HCT116 (cell line): ENCODE results near the gene PHKG2. TPM values are rescaled to one million over a fixed set of nuclear protein-coding genes. Genes with fewer than 3 reads are reported as not detected.

Source experiments
- ATAC-seq: fragments of 200-7000 bp; cut with Tn5 transposase; 2 replicates; pipeline ENCODE4 v1.9.1; 2020; ENCODE audit warnings: mild to moderate bottlenecking, moderate library complexity
- BruUV-seq: library from RNA; stranded (reverse); fragments of 400-500 nt; replicated peaks from 2 replicates; lab custom pipeline; 2021; lab: Mats Ljungman, UMichigan
- CTCF ChIA-PET: fragments of 300-600 bp; sonication (Branson Sonifier 250); formaldehyde crosslinking; loops from one replicate; lab custom pipeline; 2021; ENCODE audit warnings: antibody characterized with exemption; lab: Charles Lee
- POLR2A ChIA-PET: fragments of 300-600, 350-600 bp; sonication (Branson Sonifier 250); formaldehyde crosslinking; loops from one replicate; lab custom pipeline; 2021; ENCODE audit warnings: antibody characterized with exemption; lab: Charles Lee
- RAD21 ChIA-PET, 2 experiments: fragments of 300-600 bp; sonication (Branson Sonifier 250); formaldehyde crosslinking; loops; one replicate each; lab custom pipeline; 2023; ENCODE audit warnings: low total read pairs in 2 of 2; ENCODE audit not compliant: uncharacterized antibody in 2 of 2, unreplicated experiment in 2 of 2, low non-redundant PET in 1 of 2; lab: Charles Lee
- DNase-seq: peaks from one replicate; pipeline ENCODE4 v3.0.0-alpha.2; 2010; ENCODE audit warnings: low read depth, low spot score
- H2AFZ ChIP-seq: fragments of 200-600 bp; shearing (Covaris generic), sonication (generic); 2 replicates; pipeline ENCODE4 v1.6.1; 2017; ENCODE audit warnings: low read depth, mixed run types, mixed read lengths, antibody characterized with exemption, low read length; ENCODE audit not compliant: poor library complexity, severe bottlenecking
- H3K27ac ChIP-seq: 2 replicates; pipeline ENCODE4 v1.5.1; 2012; ENCODE audit warnings: low read depth, low read length
- H3K27me3 ChIP-seq: fragments of 200-600 bp; sonication (generic); 2 replicates; pipeline ENCODE4 v1.6.1; 2016; ENCODE audit warnings: mixed run types, low read length, mixed read lengths; ENCODE audit not compliant: insufficient read depth
- H3K36me3 ChIP-seq, 2 experiments: fragments of 200-500 bp in 1 of 2; fragments of 200-600 bp in 1 of 2; sonication (Bioruptor generic) in 1 of 2; sonication (generic) in 1 of 2; 2 replicates each; pipeline versions ENCODE4 v1.5.1 to v1.6.1; 2014 to 2016; ENCODE audit warnings: low read length in 2 of 2, inconsistent platforms in 1 of 2, mixed read lengths in 1 of 2, mixed run types in 1 of 2; ENCODE audit not compliant: insufficient read depth in 2 of 2, control insufficient read depth in 1 of 2
- H3K4me1 ChIP-seq, 2 experiments: fragments of 200-600 bp in 1 of 2; sonication (generic) in 1 of 2; 2 replicates each; pipeline versions ENCODE4 v1.5.1 to v1.6.1; 2012 to 2017; ENCODE audit warnings: low read length in 2 of 2, inconsistent platforms in 1 of 2, mild to moderate bottlenecking in 1 of 2, mixed read lengths in 1 of 2, mixed run types in 1 of 2, moderate library complexity in 1 of 2; ENCODE audit not compliant: insufficient read depth in 2 of 2, control insufficient read depth in 1 of 2
- H3K4me2 ChIP-seq: fragments of 200-600 bp; sonication (generic); 2 replicates; pipeline ENCODE4 v1.6.1; 2017; ENCODE audit warnings: mixed run types, low read length, mixed read lengths
- H3K4me3 ChIP-seq, 2 experiments: fragments of 200-600 bp in 1 of 2; sonication (generic) in 1 of 2; replicated peaks in 1 of 2; 2 replicates each; pipeline ENCODE4 v1.5.1; 2011 to 2016; ENCODE audit warnings: low read length in 2 of 2, control low read depth in 1 of 2, low read depth in 1 of 2, mild to moderate bottlenecking in 1 of 2, mixed read lengths in 1 of 2, mixed run types in 1 of 2
- H3K79me2 ChIP-seq: fragments of 200-600 bp; sonication (generic); 2 replicates; pipeline ENCODE4 v1.6.1; 2017; ENCODE audit warnings: mild to moderate bottlenecking, mixed run types, low read length, moderate library complexity, mixed read lengths; ENCODE audit not compliant: insufficient read depth
- H3K9ac ChIP-seq: fragments of 200-600 bp; sonication (generic); 2 replicates; pipeline ENCODE4 v1.6.1; 2016; ENCODE audit warnings: low read length, mixed read lengths
- H3K9me2 ChIP-seq: fragments of 200-600 bp; sonication (generic), shearing (Covaris generic); 2 replicates; pipeline ENCODE4 v1.6.1; 2017; ENCODE audit warnings: mixed run types, mild to moderate bottlenecking, moderate library complexity; ENCODE audit not compliant: insufficient read depth
- H3K9me3 ChIP-seq, 2 experiments: fragments of 200-500 bp in 1 of 2; fragments of 200-600 bp in 1 of 2; sonication (Bioruptor generic) in 1 of 2; sonication (generic) in 1 of 2; 2 replicates each; pipeline ENCODE4 v1.6.1; 2014 to 2017; ENCODE audit warnings: low read length in 2 of 2, mixed read lengths in 2 of 2, inconsistent platforms in 1 of 2, low read depth in 1 of 2, mild to moderate bottlenecking in 1 of 2, mixed run types in 1 of 2, moderate library complexity in 1 of 2; ENCODE audit not compliant: control insufficient read depth in 1 of 2, insufficient read depth in 1 of 2
- H4K20me1 ChIP-seq: fragments of 200-600 bp; sonication (generic), shearing (Covaris generic); 2 replicates; pipeline ENCODE4 v1.6.1; 2017; ENCODE audit warnings: mixed run types, mild to moderate bottlenecking, moderate library complexity; ENCODE audit not compliant: insufficient read depth
- CTCF ChIP-seq, 3 experiments: fragments of 200-600 bp in 1 of 3; sonication (generic) in 1 of 3; IDR thresholded peaks in 2 of 3; conservative IDR thresholded peaks in 1 of 3; 2 replicates each; pipeline ENCODE4 v1.5.1; 2012 to 2017; ENCODE audit warnings: low read depth in 2 of 3, low read length in 2 of 3, antibody characterized with exemption in 1 of 3, borderline replicate concordance in 1 of 3, control low read depth in 1 of 3, mild to moderate bottlenecking in 1 of 3, mixed read lengths in 1 of 3, mixed run types in 1 of 3, moderate library complexity in 1 of 3; ENCODE audit not compliant: insufficient read depth in 1 of 3
- MAX ChIP-seq: IDR thresholded peaks from 2 replicates; pipeline ENCODE4 v1.6.1; 2012
- POLR2A ChIP-seq: IDR thresholded peaks from 2 replicates; pipeline ENCODE4 v1.7.0; 2011; ENCODE audit warnings: borderline replicate concordance; ENCODE audit not compliant: insufficient read depth, insufficient read length; ENCODE audit errors: extremely low read depth
- POLR2AphosphoS5 ChIP-seq: IDR thresholded peaks from 2 replicates; pipeline ENCODE4 v1.6.1; 2011; ENCODE audit warnings: mild to moderate bottlenecking, low read depth, low read length, moderate library complexity
- RAD21 ChIP-seq: IDR thresholded peaks from 2 replicates; pipeline ENCODE4 v1.6.1; 2012; ENCODE audit warnings: low read depth, mild to moderate bottlenecking
- YY1 ChIP-seq: IDR thresholded peaks from 2 replicates; pipeline ENCODE4 v1.6.1; 2011; ENCODE audit warnings: low read length, low read depth, moderate library complexity, mild to moderate bottlenecking; ENCODE audit not compliant: insufficient replicate concordance; ENCODE audit errors: extremely low read depth
- ZBTB33 ChIP-seq: IDR thresholded peaks from 2 replicates; pipeline ENCODE4 v1.6.1; 2011; ENCODE audit warnings: mild to moderate bottlenecking, low read length, moderate library complexity; ENCODE audit not compliant: insufficient replicate concordance; ENCODE audit errors: extremely low read depth
- ZFX ChIP-seq: fragments of 450-650 bp; IDR thresholded peaks from 2 replicates; pipeline ENCODE4 v1.6.1; 2017
- intact Hi-C: fragments of 100-400 bp; cut with micrococcal nuclease; formaldehyde crosslinking; loops from 2 replicates; pipeline ENCODE4 v1.10.0; 2022
- total RNA-seq: library from RNA; stranded (reverse); gene quantifications from one replicate; pipeline ENCODE4 v1.2.1, GENCODE V29; 2021; ENCODE audit not compliant: unreplicated experiment

Gene PHKG2
- total RNA-seq, 1 experiment from 2014 or later = 32.6 TPM

- no peak for DNase-seq
- Histone ChIP-seq H3K36me3 (peaks cover 75 to 77% of the 10 kb centered on the region in 2 experiments), H3K4me1 (no peaks in the 10 kb centered on the region), H3K27ac (no peak overlapping the region), H3K9ac (no peak overlapping the region), H3K9me3 (no peaks in the 10 kb centered on the region), H3K4me2 (no peak overlapping the region), H3K4me3 (no peak overlapping the region), H2AFZ (no peak overlapping the region), H3K79me2 (peaks cover 69% of the 10 kb centered on the region), H3K27me3 (no peaks in the 10 kb centered on the region), H3K9me2 (no peaks in the 10 kb centered on the region), H4K20me1 (no peaks in the 10 kb centered on the region)
- peak; percentile 39; the same call in 1 of the 2 replicates for ATAC-seq
- POLR2A ChIA-PET = no interaction called here
- CTCF ChIA-PET = no interaction called here
- RAD21 ChIA-PET = no interaction called here
- intact Hi-C loops = no loop called here
- BruUV-seq = no TSS peak
- 0 out of 2 replicates have a peak, but pooled peaks have one; percentile 8 for TF ChIP-seq MAX
- no peak for TF ChIP-seq ZBTB33
- TF ChIP-seq RAD21 = peak; percentile 55
- TF ChIP-seq CTCF (IDR thresholded peaks at IDR 0.05 in 2 of 3, conservative IDR thresholded peaks at IDR 0.05 in 1 of 3; ENCODE audit: borderline replicate concordance in 1 of 3, insufficient read depth in 1 of 3, low read depth in 2 of 3, low read length in 2 of 3) = peak in 1 of 3 experiments; percentile 32; a peak in 3 of 6 replicates
- TF ChIP-seq ZFX = no peak
- no peak for TF ChIP-seq POLR2AphosphoS5
- TF ChIP-seq POLR2A = no peak
- no peak for TF ChIP-seq YY1
Measured at GRCh38 chr16:30722443-30722842, 25.8 kb upstream of the PHKG2 start.
